ENCODE measurements around the gene LRRC25.
"Not testable (repeated sequence)": the region's sequence is repeated elsewhere in the genome, so short reads cannot be mapped to it uniquely, and the experiment has no call there.

The LRRC25 gene

DNA sequence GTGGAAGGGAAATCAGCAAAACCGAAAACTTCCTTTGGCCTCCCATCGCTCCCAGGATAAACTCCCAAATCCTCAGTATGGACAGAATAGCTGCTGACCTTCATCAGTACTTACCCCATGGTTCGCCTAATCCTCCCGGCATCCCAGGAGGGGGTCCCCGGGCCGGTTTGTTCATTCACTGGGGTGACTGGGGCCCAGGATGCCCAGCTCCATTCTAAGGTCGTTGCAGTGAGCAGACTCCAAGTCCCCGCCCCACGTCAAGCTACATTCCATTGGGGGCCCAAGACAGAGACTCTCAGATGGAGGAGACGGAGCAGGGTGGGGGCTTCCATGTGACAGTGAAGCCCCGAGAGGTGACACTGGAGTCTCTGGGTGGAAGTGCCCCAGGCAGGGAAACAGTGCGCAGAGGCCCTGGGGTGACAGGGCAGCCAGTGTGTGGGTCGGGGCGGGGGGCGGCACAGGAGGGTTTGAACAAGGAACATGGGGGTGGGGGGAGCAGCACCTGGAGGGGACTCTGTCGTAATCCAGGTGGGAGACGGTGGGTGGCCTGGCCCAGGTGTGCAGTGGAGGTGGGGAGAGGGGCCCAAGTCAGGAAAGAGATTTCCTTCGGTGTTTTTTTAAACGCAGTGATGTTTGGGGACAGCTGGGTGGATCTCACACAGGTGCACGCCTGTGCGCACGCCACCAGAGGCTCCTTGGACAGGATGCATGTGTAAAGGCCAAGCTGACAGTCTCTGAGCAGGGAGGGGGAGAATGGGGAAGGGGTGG is 26.9 kb upstream of the LRRC25 start:
- no peak for DNase-seq

DNA sequence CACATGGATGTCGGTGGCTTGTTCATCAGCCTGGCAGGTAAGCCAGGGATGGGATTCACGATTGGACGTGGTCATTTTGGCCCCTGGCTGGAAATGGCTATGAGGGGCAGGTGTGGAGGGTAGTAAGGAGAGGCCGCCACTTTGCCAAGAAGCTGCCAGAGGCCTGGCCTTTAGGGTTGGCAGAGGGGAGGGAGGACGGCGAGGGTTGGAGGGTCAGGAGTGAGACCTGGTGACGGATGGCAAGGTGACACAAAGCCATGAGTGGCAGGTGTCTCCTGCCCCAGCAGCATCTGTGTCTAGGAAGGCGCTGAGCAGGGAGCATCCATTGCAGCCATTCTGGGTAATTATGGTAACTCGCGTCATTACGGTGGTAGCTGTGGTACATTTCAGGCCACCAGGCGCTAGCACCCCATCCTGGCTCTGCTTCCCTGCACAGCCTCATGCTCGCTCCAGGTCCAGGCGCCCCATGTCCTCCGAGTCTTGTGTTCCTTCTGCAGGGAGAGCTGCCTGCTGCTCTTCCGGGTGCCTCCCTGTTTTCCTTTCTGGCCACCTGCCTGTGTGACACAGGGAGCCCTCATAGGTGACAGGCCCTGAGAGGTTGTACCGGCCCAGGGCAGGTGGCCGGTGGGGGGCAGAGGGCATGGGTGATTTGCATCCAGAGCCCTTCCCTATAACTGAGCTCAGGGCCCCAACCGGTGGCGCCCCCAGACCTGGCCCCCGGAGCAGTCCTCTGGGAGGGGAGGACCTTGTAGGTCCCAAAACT is 26.0 kb upstream of the LRRC25 start:
- no peak for DNase-seq

DNA sequence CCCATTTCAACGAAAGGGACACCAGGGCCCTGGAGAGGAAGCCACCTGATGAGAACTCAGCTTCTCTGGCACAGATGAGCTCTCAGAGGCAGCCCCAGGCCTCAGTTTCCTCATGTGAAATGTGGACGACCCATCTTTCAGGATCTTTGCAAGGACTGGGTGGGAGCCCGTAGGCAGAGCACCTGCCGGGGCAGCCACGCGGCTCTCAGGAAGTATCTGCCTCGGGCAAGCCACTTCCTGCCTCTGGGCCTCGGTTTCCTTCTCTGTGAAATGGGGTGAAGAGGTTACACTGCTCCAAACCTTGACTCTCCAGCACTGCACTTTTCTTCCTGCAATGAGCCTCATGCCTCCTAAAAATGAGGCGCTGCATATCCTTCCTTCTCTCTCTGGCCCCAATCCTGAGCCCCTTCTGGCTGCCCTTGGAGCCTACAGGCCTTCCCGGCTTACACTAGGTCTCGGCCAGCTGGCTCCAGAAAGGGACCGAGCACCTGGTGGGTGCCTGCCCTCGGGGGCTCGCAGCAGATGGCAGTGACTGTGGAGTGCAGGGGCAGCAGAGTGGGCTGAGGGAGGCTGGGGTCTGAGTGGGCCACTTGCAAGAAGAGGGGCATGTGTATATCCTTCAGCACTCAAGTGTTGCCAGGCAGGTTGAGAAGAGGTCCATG is 25.2 kb upstream of the LRRC25 start:
- no peak for DNase-seq

- DNase-seq = no peak
Observed at GRCh38 chr19:18421371-18421959, 24.0 kb upstream of the LRRC25 start.

- DNase-seq = no peak
Observed at GRCh38 chr19:18420930-18421329, 23.5 kb upstream of the LRRC25 start.

DNA sequence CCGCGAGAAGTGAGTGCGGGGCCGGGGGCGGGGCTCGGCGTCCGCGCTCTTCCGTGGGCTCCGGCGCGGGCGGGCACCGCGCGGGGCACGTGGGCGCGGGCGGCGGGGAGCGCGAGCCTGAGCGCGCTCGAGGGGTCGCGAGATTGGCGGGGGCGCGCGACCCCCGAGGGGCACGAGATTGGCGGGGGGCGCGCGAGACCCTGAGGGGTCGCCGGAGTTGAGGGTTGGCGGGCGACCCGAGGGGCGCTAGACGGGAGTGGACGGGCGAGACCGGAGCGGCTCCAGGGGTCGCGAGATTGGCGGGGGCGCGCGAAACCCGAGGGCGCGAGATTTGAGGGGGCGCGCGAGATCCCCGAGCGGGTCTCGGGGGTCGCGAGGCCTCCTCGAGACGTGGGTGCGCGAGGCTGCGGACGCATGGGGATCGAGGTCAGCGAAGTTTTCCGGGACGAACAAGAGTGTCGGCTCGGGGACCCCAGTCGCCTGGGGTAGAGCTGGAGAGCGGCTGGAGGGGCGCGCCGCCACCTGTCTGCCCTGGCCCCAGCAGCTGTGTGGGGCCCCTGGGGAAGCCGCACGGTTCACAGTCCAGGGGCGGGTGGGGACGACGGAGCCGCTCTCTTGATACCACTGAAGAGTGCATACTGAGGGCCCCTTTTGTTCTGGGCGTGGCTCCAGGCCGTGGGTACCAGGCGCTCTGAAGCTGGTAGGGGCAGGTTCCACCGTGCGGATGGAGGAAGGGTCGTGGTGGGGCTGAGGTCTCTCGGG is 22.5 kb upstream of the LRRC25 start:
- DNase-seq = no peak

DNA sequence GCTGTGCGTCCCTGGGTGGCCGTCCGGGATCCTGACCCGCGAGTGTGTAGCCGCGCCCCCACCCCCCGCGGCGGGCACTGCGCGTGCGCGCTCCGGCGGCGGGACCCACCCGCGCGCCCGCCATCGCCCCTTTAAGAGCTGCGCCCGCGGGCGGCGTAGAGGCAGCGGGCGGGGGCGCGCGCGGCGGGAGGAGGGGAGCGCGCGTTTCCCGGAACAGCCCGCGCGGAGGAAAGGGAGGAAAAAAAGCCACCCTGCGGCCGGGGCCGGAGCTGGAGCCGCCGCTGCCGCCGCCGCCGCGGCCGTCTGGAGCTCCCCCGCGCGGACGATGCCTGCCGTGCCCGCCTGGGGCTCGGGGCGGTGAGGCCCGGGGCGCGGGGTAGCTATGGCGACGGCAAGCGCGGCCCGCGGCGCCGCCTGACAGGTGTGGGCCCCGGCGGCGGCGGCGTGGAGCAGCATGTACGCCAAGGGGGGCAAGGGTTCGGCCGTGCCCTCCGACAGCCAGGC is 21.8 kb upstream of the LRRC25 start, which contains the start of gene SSBP4:
Gene SSBP4, plus strand, starts transcription at position 204 of the 504 bp plus-strand sequence. Its CDS starts 251 bp downstream, at position 455.
- DNase-seq = no peak

GRCh38 chr19:18418483-18419194 is 21.2 kb upstream of the LRRC25 start:
- no peak for DNase-seq

DNA sequence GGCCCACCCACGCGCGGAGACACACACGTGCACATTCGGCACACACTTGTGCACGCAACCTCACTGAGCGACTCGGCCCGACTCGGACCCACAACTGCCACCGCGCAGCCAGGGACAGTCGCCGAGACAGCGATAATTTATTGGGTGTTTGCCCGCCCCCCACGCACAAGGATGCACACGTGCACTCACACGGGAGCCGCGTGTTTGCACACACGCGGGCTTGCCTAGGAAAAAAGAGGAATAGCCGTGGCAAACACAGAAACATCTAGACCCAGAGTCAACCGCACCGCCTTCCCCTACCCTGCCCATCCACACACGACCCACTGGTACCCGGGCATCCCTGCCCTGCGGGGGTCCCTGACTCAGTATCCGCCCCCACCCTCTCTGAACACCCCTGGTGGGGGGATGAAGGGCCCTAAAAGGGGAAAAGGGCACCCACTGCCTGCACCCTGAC is 20.6 kb upstream of the LRRC25 start:
- no peak for DNase-seq

DNA sequence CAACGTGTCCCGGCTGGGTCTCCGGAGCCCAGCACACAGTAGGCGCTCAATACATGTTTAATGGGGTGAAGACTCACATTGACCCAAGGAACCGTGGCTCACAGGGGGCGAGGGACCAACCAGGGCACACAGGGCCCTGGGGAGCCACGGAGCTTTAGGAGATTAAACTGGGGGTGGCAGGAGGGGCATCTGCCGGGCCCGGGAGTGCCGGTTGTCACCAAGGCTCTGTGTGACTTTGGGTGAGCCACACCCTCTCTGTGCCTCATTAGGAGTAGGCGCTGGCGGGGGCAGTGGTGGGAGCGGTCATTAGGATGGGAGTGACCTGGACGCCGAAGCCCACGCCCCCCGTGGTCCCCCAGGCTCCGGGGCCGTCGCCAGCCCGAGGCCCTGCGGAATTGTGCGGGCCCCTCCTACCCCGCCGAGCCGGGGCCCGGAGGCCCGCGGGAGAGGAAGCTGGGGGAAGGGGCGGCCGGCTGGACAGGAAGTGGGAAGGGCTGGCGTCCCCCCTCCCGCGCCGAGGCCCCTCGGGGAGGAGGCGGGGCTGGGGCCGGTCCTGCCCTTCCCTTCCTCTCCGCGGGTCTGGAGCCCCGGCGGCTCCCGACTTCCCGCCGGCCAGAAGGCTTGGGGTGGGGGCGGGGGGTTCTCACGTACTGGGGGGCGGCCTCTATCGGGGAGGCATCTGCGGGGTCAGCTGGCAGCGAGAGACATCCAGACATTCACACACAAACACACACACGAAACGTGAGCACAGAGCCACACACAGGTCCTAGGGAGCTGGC is 20.0 kb upstream of the LRRC25 start:
- DNase-seq = no peak

DNA sequence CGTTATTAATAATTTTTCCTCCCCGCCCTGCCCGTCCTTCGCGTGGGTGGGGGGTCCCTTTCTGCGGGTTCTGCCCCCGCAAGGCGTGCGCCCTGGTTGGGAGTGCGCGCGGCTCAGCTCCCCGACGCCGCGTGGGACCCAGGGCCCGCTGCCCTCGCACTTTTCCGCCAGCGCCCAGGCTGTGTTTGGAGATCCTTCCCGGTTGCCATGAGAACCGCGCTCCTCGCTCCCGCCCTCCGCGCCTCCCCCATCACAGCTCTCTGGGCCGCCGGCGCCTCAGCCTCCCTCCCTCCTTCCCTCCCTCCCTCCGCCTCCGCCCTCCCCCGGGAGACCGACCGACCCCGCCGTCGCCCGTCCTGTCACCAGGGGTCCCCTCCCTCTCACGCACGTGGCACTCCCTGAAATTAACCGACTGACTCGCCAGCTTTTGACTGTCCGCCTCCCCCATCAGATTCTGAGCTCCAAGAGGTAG is 19.4 kb upstream of the LRRC25 start:
- peak in 1 of 2 experiments; percentile 62 for DNase-seq

GRCh38 chr19:18415178-18415867 is 17.9 kb upstream of the LRRC25 start:
- DNase-seq = no peak

DNA sequence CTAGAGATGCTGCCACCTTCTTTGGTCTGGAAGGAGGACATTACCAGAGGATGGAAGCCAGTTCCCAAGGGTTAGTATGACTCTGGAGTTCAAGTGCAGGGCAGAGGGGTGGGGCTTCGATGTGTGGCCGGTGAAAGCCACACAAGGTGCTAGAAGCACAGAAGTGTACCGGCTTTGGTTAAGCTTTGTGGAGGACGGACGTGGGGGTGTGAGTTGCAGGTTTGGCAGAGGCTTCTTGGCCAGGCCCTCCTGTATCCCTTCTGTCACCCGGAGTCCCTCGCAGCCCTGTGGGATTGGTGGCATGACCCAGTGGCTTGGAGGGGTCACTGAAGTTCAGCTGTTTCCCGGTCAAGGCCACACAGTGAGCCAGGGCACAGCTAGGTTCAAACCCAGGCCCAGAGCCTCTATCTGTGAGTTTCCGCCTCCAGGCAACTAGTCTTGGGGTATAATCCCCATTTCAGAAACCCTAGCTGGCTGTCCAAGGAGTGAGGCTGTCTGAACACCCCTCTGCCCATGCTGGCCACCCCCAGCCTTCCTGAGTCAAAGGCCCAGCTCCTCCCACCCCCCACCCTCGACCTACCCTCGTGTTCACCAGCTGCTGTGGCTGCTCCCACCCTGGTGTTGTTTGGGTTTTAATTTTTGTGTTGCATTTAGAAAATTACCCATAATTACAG is 17.2 kb upstream of the LRRC25 start:
- DNase-seq = no peak

DNA sequence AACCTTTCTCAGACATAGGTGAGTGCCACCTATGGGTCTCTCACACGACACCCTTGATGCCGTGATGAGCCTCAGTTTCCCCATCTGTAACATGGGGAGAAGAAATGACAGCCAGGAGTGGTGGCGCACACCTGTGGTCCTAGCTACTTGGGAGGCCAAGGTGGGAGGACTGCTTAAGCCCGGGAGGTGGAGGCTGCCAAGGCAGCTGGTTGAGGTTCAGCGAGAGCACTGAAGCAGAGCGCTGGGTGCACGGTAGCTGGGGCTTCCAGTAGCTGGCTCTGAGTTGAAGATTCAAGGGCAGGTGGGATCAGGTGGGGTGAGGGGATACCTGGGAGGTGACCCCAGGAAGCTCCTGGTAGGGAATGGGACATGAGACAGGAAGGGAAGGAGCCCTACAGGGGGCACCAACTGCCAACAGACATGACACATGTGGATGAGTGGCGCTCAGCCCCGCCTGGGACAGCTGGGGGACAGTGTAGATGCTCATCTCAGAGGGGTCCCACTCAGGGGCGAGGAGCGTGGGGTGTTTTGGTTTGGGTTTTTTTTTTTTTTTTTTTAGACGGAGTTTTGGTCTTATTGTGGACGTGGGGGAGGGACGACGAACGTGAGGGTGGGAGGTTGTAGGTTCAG is 15.3 kb upstream of the LRRC25 start:
- DNase-seq = no peak

DNA sequence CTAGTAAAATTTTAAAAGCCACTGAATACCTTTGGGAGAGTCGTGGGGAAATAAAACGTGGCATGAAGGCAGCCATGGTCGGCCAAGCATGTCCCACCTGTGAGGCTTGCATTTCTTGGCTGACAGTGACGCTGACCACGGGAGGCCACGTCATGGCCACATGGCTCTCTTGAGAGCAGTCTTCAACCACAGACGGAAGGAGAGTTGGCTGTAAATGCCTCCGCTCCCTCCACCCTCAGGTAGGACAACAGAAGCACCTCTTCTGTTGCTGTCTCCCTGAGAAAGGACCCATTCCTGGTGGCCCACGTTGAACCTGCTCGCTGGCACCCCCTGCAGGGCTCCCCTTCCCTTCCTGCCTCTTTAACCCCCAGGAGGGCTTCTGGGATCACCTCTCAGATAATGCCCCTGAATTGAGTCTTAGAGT is 10.6 kb upstream of the LRRC25 start:
- DNase-seq = no peak

DNA sequence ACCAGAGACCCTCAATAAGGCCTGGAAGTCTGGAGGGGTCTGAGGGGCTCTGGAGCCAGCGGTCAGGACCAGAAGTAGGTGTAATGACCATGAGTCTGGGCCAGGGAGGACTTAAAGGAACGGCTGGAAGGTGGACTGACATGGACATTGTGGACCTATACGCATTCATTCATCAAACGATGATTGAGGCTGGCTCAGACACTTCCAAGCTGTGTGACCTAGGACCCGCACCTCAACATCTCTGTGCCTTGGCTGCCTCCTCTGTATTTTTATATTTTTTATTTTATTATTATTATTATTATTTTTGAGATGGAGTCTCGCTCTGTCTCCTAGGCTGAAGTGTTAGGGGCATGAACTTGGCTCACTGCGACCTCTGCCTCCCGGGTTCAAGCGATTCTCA is 9.3 kb upstream of the LRRC25 start:
- DNase-seq = no peak

GRCh38 chr19:18405754-18406153 is 8.3 kb upstream of the LRRC25 start:
- not testable (repeated sequence) for DNase-seq

DNA sequence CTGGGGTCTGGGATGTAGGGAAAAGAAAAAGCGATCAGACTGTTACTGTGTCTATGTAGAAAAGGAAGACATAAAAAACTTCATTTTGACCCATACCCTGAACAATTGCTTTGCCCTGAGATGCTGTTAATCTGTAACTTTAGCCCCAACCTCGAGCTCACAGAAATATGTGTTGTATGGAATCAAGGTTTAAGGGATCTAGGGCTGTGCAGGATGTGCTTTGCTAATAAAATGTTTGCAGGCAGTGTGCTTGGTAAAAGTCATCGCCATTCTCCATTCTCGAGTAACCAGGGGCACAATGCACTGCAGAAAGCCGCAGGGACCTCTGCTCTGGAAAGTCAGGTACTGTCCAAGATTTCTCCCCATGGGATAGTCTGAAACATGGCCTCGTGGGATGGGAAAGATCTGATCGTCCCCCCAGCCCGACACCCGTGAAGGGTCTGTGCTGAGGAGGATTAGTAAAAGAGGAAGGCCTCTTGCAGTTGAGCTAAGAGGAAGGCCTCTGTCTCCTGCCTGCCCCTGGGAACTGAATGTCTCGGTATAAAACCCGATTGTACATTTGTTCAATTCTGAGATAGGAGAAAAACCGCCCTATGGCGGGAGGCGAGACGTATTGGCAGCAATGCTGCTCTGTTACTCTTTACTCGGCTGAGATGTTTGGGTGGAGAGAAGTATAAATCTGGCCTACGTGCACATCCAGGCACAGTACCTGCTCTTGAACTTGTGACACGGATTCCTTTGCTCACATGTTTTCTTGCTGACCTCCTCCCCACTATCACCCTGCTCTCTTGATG is 5.2 kb upstream of the LRRC25 start:
- not testable (repeated sequence) for DNase-seq
